ENCODE measurements around the gene ZNF606.

The ZNF606 gene

GRCh38 chr19:58002384-58003173 lies at the start of gene ZNF606:
ZNF606 (minus strand) TSS chr19:58002820; CDS start chr19:58001319, 1,501 bp downstream.
- DNase-seq = peak; percentile 31

- no peak for DNase-seq
Observed at GRCh38 chr19:58052256-58052655, 49.6 kb upstream of the ZNF606 start.

DNA sequence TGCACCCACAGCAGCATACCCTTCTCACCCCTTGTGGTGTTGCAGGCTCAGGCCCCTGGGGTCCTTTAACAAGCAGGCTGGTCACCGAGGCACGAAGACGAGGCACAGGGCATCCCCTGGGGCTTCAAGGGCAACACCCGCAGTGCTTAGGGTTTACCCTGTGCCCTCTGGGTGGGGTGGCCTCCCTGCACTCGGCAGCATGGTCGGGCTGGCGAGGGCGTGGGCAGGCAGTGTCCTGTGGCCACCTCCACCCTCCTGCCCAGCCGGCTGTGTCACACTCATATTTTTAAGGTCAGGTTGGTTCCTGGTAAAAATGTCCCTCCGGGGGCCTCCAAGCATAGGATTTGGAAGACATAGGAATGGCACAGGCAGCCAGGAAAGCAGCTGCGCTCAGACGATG lies 45.1 kb upstream of the ZNF606 start:
- no peak for DNase-seq

DNA sequence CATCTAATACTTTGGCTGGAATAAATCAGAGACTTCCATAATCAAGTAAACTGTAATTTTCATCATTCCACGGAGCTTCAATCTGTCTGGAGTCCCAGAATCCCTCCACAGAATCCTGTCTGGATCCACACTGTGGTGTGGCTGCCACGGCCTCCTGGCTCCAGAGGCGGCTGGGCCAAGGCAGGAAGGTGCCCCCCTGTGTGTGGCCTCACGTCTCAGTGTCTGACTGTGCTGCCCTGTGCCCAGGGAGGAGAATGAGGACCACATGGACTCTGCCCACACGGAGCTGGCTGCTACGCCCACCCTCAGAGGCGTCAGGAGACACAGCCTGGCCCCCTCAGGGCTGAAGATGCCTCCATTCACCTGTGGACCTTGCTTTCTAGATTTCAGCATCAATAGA lies 44.2 kb upstream of the ZNF606 start:
- DNase-seq = no peak

GRCh38 chr19:58045411-58046050 lies 42.9 kb upstream of the ZNF606 start:
- no peak for DNase-seq

DNA sequence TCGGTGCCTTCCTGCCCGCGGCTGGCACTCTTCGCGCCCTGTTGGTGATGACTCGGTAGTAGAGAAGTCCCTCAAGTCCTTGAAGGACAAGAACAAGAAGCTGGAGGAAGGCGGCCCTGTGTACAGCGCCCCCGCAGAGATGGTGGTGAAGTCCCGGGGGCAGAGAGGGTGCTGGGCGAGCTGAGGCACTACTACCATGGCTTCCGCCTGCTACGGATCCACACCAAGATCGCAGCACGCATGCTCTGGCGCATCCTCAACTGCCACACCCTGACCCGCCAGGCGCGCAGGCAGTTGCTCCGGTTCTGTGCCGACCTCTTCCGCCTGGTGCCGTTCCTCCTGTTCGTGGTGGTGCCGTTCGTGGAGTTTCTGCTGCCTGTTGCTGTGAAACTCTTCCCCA lies 42.3 kb upstream of the ZNF606 start:
- no peak for DNase-seq

GRCh38 chr19:58044391-58044790 lies 41.8 kb upstream of the ZNF606 start:
- no peak for DNase-seq

GRCh38 chr19:58042495-58043340 lies 40.1 kb upstream of the ZNF606 start:
- DNase-seq = no peak

GRCh38 chr19:58040751-58041525 lies 38.3 kb upstream of the ZNF606 start:
- DNase-seq = no peak

- no peak for DNase-seq
Observed at GRCh38 chr19:58038688-58039204, 36.1 kb upstream of the ZNF606 start.

GRCh38 chr19:58037927-58038687 lies 35.5 kb upstream of the ZNF606 start:
- DNase-seq = no peak

DNA sequence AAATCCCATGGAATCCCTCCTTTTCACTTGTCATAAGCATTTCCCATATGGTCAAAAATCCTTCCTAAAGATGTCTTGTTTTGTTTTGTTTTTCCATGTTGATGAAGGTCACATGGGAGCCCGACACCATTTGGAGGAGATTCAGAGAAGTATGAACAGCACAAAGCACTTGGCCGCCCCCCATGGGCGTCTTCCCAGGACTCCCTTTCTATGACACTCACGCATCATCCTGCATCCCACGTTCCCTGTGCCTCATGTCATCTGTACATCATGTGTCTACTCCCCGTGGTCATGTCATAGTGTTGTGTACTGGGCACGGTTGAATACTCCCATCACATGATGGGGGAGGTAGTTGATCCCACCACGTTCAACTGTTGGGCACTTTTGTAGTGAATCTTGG lies 33.2 kb upstream of the ZNF606 start:
- no peak for DNase-seq

DNA sequence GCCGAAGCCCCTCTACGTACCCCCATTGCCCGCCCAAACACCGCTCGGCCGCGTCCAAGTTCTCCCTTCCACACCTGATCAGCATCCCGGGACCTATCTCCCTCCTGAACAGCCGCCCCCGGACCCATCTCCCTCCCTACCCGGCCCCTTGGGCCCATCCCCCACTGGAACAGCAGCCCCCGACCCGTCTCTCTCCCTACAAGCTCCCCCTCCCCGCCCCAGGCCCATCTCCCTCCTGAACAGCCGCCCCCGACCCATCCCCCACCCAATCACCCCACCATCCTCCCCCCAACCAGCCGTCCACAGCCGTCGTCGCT lies 31.8 kb upstream of the ZNF606 start:
- DNase-seq = no peak

DNA sequence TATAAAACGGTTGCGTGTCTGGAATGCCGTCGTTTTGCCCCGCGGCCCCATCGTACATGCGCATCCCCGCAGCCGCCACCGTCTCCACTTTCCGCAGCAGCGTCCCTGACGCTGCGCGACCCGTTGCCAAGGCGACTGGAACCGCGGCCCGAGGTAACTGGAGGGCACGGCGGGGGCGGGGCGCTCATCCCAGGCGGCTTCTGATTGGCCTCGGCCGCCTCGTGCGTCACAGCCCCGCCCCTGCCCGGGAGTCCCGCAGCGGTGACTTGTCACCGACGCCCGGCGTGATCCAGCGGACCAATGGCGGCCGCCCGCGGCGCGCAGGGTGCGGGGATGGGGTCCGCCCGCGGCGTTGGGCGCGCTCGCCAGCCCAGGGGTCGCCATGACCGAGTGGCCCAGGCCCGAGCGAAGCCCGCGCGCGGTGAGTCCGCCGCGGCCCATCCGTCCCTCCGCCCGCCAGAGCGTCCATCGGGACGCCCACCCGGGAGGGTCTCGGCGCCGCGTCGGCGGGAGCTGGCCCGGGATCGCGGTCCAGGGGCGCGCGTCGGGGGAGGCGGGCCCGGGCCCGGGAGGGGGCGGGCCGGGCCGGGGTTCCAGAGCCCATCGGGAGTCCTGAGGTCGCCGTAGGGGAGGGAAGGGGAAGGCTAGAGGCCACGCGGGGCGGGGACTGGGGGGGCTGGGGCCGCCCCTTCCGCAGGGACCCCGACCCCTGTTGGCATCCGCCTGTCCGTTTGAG lies 31.3 kb upstream of the ZNF606 start, which contains the start of gene ZSCAN1:
Gene ZSCAN1, plus strand, starts transcription at position 285 of the 736 bp plus-strand sequence. CDS start 3,812 bp downstream, outside the sequence.
- DNase-seq = no peak

- no peak for DNase-seq
Observed at GRCh38 chr19:58024661-58025060, 22.0 kb upstream of the ZNF606 start.

GRCh38 chr19:58022283-58022660 lies 19.7 kb upstream of the ZNF606 start:
- no peak for DNase-seq

- DNase-seq = peak; percentile 13
Observed at GRCh38 chr19:58021541-58022282, 19.1 kb upstream of the ZNF606 start.

DNA sequence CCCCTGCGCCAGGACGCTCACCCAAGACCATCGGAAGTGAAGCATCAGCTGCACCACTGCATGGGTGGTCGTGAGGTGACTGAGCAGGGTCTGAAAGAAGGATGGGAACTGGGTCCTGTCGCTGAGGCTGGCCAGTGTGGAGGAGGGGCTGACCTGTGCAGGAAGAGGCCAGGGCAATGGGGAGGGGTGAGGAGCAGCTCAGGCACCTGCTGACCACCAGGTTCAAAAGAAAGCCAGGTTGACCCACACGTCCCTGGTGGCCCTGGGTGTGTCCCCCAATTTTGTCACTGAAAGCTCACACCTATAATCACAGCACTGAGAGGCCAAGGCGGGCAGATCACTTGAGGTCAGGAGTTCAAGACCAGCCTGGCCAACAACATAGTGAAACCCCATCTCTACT lies 17.5 kb upstream of the ZNF606 start:
- DNase-seq = no peak

DNA sequence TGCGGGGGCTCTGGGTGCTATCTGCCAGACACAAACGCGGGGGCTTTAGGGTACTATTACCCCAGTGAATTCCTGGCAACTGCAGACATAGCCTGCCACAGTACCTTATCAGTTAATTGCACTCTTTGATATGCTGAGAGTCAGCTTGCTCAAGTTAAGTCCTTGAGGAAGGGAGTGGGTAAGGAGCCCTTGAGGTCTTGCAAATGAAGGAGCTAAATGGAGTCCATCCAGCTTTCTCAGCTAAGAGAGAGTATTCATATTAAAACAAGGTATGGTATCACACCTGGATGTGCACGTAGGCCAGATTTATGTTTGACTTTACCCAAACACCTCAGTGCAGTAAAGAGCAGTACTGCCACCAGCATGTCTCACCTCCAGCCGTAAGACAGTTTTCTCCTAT lies 11.5 kb upstream of the ZNF606 start:
- DNase-seq = no peak

DNA sequence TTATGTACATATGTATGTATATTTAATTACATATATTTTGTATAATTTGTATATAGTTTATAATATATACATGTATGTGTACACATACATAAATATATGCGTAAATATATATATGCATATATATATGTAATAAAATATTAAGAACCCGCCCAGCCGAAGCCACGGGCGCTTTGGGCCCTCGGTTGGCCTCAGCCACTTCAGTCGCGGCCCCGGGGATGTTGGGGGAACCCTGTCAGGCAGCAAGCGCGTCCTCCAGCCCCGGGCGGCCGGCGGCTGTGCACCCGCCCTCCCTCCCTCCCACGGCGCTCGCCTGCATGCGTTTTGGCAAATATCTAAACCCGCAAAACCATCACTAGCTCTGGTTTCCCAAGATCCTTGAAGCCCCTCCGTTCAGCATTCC lies 7.9 kb upstream of the ZNF606 start:
- DNase-seq = no peak
